Ectodermal cell (in vitro differentiated cells): ENCODE data around the gene TULP4.
"Not testable (repeated sequence)": the region's sequence is repeated elsewhere in the genome, so short reads cannot be mapped to it uniquely, and the experiment has no call there.

Experiments
- H3K27ac ChIP-seq: 2 replicates; pipeline ENCODE4 v1.7.0; 2013; ENCODE audit warnings: mild to moderate bottlenecking, low read depth, low read length; ENCODE audit not compliant: insufficient read depth, poor library complexity, severe bottlenecking
- H3K27me3 ChIP-seq: 2 replicates; pipeline ENCODE4 v1.7.0; 2013; ENCODE audit warnings: mild to moderate bottlenecking, low read length; ENCODE audit not compliant: insufficient read depth, control insufficient read depth, poor library complexity, severe bottlenecking
- H3K36me3 ChIP-seq: one replicate; pipeline ENCODE4 v1.7.0; 2013; ENCODE audit warnings: low read length; ENCODE audit not compliant: control insufficient read depth, insufficient read depth
- H3K4me1 ChIP-seq: one replicate; pipeline ENCODE4 v1.7.0; 2013; ENCODE audit warnings: low read length; ENCODE audit not compliant: control insufficient read depth, insufficient read depth
- H3K4me3 ChIP-seq: 2 replicates; pipeline ENCODE4 v1.7.0; 2013; ENCODE audit warnings: low read depth, low read length, control low read depth; ENCODE audit not compliant: insufficient read depth
- H3K9me3 ChIP-seq: 2 replicates; pipeline ENCODE4 v1.7.0; 2013; ENCODE audit warnings: mild to moderate bottlenecking, low read length, moderate library complexity; ENCODE audit not compliant: control insufficient read depth
- WGBS, 2 experiments: methylation state at CpG; one replicate each; pipeline ENCODE4 v1.1.7; 2013; ENCODE audit warnings: missing lambda C conversion rate in 2 of 2; 5-methylcytosine and 5-hydroxymethylcytosine counted together

Gene TULP4

GRCh38 chr6:158327211-158327610, 14.9 kb downstream of the TULP4 start:
- Histone ChIP-seq H3K4me1 (no peaks in the 10 kb centered on the region), H3K9me3 (no peaks in the 10 kb centered on the region), H3K4me3 (no peak overlapping the region), H3K27me3 (no peaks in the 10 kb centered on the region), H3K36me3 (peaks cover 3% of the 10 kb centered on the region), H3K27ac (no peak overlapping the region)
- 94 to 100% methylated on average over 1 of the region's 1 CpG for WGBS, 2 experiments

GRCh38 chr6:158328952-158329351, 16.7 kb downstream of the TULP4 start:
- H3K4me3 ChIP-seq, result no peak overlapping the region
- no peaks in the 10 kb centered on the region for H3K27me3 ChIP-seq
- H3K27ac ChIP-seq, result no peak overlapping the region
- 0% methylated on average over 1 of the region's 1 CpG for WGBS, 2 experiments
- H3K9me3 ChIP-seq, result no peaks in the 10 kb centered on the region
- no peaks in the 10 kb centered on the region for H3K4me1 ChIP-seq
- H3K36me3 ChIP-seq, result peaks cover 7% of the 10 kb centered on the region

DNA sequence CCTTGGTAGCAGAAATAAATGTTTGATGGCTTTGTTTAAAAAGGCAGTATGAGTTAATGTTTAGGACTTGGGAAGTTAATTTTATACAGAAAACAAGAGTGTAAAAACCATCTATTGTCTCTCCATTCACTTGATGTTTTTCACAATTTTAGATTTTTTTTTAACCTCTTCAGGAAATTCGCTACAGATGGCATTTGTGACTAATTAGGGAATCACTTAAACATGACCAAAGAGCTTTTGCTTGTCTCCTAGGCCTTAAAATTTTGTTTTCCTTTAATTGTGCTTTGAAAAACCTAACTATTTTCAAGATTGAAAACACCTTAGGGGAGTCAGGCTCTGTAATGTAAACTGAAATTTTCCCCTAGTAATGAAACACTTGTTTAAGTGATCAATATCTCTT, 17.3 kb downstream of the TULP4 start:
- WGBS, 2 experiments, result 89 to 95% methylated on average over 1 of the region's 1 CpG
- H3K4me1 ChIP-seq, result no peaks in the 10 kb centered on the region
- no peak overlapping the region for H3K27ac ChIP-seq
- H3K27me3 ChIP-seq, result no peaks in the 10 kb centered on the region
- peaks cover 7% of the 10 kb centered on the region for H3K36me3 ChIP-seq
- no peak overlapping the region for H3K4me3 ChIP-seq
- H3K9me3 ChIP-seq, result no peaks in the 10 kb centered on the region

DNA sequence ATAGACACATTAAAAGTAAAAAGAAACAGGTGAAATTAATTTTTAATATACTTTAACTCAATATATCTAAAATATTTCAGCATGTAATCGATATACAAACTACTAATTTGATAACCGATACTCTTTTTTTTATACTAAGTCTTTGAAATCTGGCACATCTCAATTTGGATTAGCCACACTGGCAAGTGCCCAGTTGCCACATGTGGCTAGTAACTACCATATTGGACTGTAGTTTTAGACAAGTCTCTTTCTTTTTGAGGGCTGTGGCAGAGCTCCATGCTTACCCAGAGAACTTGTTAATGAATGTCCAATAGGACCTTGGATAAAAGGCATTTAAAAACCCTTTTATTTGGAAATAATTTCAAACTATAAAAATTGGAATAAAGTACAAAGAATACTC, 17.8 kb downstream of the TULP4 start:
- H3K36me3 ChIP-seq, result peaks cover 7% of the 10 kb centered on the region
- no peaks in the 10 kb centered on the region for H3K27me3 ChIP-seq
- no peak overlapping the region for H3K4me3 ChIP-seq
- no peaks in the 10 kb centered on the region for H3K9me3 ChIP-seq
- 69 to 76% methylated on average over 2 of the region's 2 CpGs for WGBS, 2 experiments
- no peaks in the 10 kb centered on the region for H3K4me1 ChIP-seq
- H3K27ac ChIP-seq, result no peak overlapping the region

DNA sequence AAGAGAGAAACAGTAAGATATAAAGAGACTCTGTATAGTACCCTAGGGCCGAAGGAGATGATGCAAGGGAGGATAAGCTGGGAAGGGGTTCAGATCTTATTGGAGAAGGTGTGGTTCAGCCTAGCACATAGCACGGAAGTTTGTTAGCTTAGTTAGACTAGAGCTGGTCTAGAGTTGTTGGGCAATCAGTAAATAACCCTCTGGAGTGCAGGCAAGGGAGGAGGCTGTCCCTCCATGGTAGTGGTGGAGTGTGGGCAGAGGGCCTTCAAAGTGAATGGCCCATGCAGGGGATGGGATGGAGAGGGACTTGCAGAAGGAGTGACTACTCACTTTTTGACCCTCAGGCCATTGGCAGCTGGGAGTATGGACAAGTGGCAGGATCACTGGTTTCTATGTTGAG, 20.0 kb downstream of the TULP4 start:
- Histone ChIP-seq H3K27ac (no peak overlapping the region), H3K27me3 (no peaks in the 10 kb centered on the region), H3K36me3 (peaks cover 4% of the 10 kb centered on the region), H3K9me3 (no peaks in the 10 kb centered on the region), H3K4me3 (no peak overlapping the region), H3K4me1 (no peaks in the 10 kb centered on the region)
- 93 to 96% methylated on average over 2 of the region's 2 CpGs for WGBS, 2 experiments

DNA sequence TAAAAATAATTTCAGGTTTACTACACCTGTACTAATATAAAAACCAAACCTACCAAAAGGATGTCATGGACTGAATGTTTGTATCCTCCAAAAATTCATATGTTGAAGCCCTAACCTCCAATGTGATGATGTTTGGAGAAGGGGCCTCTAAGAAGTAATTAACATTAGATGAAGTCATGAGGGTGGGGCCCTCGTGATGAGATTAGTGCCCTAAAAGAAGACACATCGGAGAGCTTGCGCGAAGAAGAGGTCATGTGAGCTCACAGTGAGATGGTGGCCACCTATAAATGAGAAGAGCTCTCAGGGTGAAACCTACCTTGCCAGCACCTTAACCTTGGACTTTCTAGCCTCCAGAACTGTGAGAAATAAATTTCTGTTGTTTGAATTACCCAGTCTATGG, 20.8 kb downstream of the TULP4 start:
- H3K27ac ChIP-seq, result no peak overlapping the region
- H3K27me3 ChIP-seq, result no peaks in the 10 kb centered on the region
- H3K9me3 ChIP-seq, result no peaks in the 10 kb centered on the region
- H3K4me3 ChIP-seq, result no peak overlapping the region
- peaks cover 4% of the 10 kb centered on the region for H3K36me3 ChIP-seq
- no peaks in the 10 kb centered on the region for H3K4me1 ChIP-seq
- 96 to 98% methylated on average over 4 of the region's 4 CpGs for WGBS, 2 experiments

GRCh38 chr6:158334534-158334933, 22.3 kb downstream of the TULP4 start:
- Histone ChIP-seq H3K4me3 (no peak overlapping the region), H3K36me3 (peaks cover 4% of the 10 kb centered on the region), H3K9me3 (no peaks in the 10 kb centered on the region), H3K27me3 (no peaks in the 10 kb centered on the region), H3K4me1 (no peaks in the 10 kb centered on the region), H3K27ac (no peak overlapping the region)
- 94% methylated on average over 2 of the region's 2 CpGs for WGBS, 2 experiments

DNA sequence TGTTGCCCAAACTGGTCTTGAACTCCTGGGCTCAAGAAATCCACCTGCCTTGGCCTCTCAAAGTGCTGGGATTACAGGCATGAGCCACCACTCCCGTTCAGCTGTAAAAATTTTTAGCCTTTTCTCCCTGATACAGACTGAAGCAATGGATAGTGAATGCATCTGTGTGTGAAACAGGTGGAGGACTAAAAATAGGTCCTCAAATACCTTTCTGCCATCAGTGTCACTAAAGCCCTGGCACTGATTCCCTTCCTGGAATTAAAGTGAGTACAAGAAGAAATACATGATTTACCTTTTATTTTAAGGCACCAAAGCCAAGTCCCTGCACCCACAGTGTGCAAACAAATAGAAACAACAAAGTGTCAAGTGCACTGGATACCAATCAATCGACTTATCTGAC, 25.1 kb downstream of the TULP4 start:
- Histone ChIP-seq H3K27ac (no peak overlapping the region), H3K4me1 (no peaks in the 10 kb centered on the region), H3K27me3 (no peaks in the 10 kb centered on the region), H3K4me3 (no peak overlapping the region), H3K9me3 (no peaks in the 10 kb centered on the region), H3K36me3 (peaks cover 4% of the 10 kb centered on the region)
- 92 to 98% methylated on average over 1 to 2 of the region's 2 CpGs for WGBS, 2 experiments

DNA sequence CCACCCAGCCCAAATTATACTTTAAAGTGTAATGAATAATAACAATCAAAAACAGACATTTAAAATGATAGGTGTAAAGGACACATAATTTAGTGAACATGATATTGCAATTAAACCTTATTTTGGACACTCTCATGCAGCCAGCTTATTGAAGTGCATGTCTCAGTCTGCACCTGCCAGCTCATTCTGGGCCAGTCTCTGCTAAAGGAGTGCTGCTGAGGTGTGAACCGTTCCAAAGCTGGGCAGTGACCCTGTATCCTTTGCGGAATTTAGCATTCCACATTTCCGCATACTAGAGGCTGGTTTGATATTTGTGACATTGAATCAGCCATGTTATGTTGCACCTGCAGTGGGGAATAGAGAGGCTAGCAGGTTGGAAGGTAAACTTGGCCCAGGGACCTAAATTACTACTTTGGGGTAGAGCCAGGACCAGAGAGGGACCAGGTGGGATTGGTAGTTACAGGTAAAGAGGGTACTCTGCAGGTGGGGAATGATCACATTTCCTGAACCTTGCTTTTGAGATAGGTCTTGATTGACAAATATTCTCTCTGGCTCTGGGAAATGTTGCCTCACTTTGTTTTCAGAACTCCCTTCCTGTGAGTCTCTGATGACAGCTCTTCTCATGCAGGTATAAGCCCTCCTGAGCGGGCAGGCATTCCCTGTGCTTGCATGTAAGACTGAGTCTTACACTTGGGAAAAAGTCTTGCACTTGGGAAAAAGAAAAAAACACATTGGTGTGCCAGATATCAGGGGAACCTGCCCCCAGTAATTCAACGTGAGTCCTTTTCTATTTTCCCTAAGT, 26.2 kb downstream of the TULP4 start:
- Histone ChIP-seq H3K27ac (no peak overlapping the region), H3K27me3 (no peaks in the 10 kb centered on the region), H3K4me1 (peaks cover 6% of the 10 kb centered on the region), H3K9me3 (no peaks in the 10 kb centered on the region), H3K36me3 (no peaks in the 10 kb centered on the region), H3K4me3 (no peak overlapping the region)
- 90 to 99% methylated on average over 5 of the region's 5 CpGs for WGBS, 2 experiments

DNA sequence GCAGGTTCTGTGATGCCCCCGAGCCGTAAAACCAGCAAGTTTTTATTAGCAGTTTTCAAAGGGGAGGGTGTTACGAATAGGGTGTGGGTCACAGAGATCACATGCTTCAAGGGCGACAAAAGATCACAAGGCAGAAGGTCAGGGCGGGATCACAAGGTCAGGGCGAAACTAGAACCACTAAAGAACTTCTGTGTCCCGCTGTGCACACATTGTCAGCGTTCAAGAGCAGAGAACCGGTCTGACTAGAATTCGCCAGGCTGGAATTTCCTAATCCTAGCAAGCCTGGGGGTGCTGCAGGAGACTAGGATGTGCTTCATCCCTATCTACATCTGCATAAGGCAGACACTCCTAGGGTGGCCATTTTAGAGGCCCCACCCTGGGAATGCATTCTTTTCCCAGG, 26.9 kb downstream of the TULP4 start:
- not testable (repeated sequence) for H3K27ac ChIP-seq, H3K9me3 ChIP-seq, H3K36me3 ChIP-seq, H3K27me3 ChIP-seq, H3K4me3 ChIP-seq, H3K4me1 ChIP-seq
- WGBS, 2 experiments, result 61 to 62% methylated on average over 10 of the region's 10 CpGs
